CD4-positive, alpha-beta memory T cell (primary cell): ENCODE measurements around the gene ZNF317. TPM values are rescaled to one million over a fixed set of nuclear protein-coding genes. Genes with fewer than 3 reads are reported as not detected.

Source experiments
- CTCF ChIA-PET: fragments of 350-600 bp; sonication (Branson Sonifier 250); formaldehyde crosslinking; loops from one replicate; lab custom pipeline; 2021; ENCODE audit warnings: inconsistent platforms; ENCODE audit not compliant: partially characterized antibody; lab: Charles Lee
- POLR2A ChIA-PET: fragments of 350-600 bp; sonication (Branson Sonifier 250); formaldehyde crosslinking; loops from one replicate; lab custom pipeline; 2021; ENCODE audit not compliant: partially characterized antibody; lab: Charles Lee
- DNase-seq, 5 donors: peaks; one replicate each; pipeline versions ENCODE4 v3.0.0 to v3.0.0-alpha.2; 2020 to 2022; ENCODE audit warnings: mixed read lengths in 1 of 5
- H3K27ac ChIP-seq: one replicate; pipeline ENCODE4 v1.7.0; 2013; ENCODE audit warnings: low read depth, low read length
- H3K27me3 ChIP-seq: 2 replicates; pipeline ENCODE4 v1.7.0; 2013; ENCODE audit warnings: mild to moderate bottlenecking, low read length, moderate library complexity; ENCODE audit not compliant: insufficient read depth
- H3K36me3 ChIP-seq: 2 replicates; pipeline ENCODE4 v1.7.0; 2013; ENCODE audit warnings: mild to moderate bottlenecking, low read length, moderate library complexity; ENCODE audit not compliant: insufficient read depth
- H3K4me1 ChIP-seq: 2 replicates; pipeline ENCODE4 v1.7.0; 2013; ENCODE audit warnings: mild to moderate bottlenecking, low read length, moderate library complexity; ENCODE audit not compliant: insufficient read depth
- H3K4me3 ChIP-seq, 2 donors: one replicate each; pipeline ENCODE4 v1.7.0; 2013; ENCODE audit warnings: low read length in 2 of 2, mild to moderate bottlenecking in 1 of 2
- H3K9me3 ChIP-seq, 2 donors: one replicate each; pipeline ENCODE4 v1.7.0; 2013; ENCODE audit warnings: low read length in 2 of 2, control low read depth in 1 of 2; ENCODE audit not compliant: control insufficient read depth in 1 of 2
- H3K27ac Mint-ChIP-seq, 7 donors: one replicate each; pipeline ENCODE4 v1.8.0; 2020 to 2021; ENCODE audit warnings: mixed read lengths in 7 of 7, mild to moderate bottlenecking in 6 of 7, inconsistent platforms in 3 of 7, moderate library complexity in 3 of 7
- H3K27me3 Mint-ChIP-seq, 2 donors: one replicate each; pipeline ENCODE4 v1.8.0; 2020 to 2021; ENCODE audit warnings: mixed read lengths in 2 of 2
- H3K36me3 Mint-ChIP-seq, 2 donors: one replicate each; pipeline ENCODE4 v1.8.0; 2020 to 2021; ENCODE audit warnings: mixed read lengths in 2 of 2, inconsistent platforms in 1 of 2, mild to moderate bottlenecking in 1 of 2
- H3K4me1 Mint-ChIP-seq, 4 donors: one replicate each; pipeline ENCODE4 v1.8.0; 2020 to 2021; ENCODE audit warnings: mixed read lengths in 4 of 4, mild to moderate bottlenecking in 1 of 4
- H3K4me3 Mint-ChIP-seq, 8 donors: one replicate each; pipeline ENCODE4 v1.8.0; 2020 to 2021; ENCODE audit warnings: mixed read lengths in 8 of 8, mild to moderate bottlenecking in 7 of 8, moderate library complexity in 6 of 8, inconsistent platforms in 3 of 8
- H3K9me3 Mint-ChIP-seq, 8 donors: one replicate each; pipeline ENCODE4 v1.8.0; 2020 to 2021; ENCODE audit warnings: mixed read lengths in 8 of 8, mild to moderate bottlenecking in 5 of 8, inconsistent platforms in 3 of 8, moderate library complexity in 1 of 8
- intact Hi-C: fragments of 100-400 bp; cut with micrococcal nuclease; formaldehyde crosslinking; loops from one replicate; pipeline ENCODE4 v1.15.1; 2023
- polyA plus RNA-seq, 2 donors: library from polyadenylated mRNA; unstranded; fragments of 300-500 nt; fragmentation: Illumina TruSeq; gene quantifications; one replicate each; pipeline ENCODE4 v1.2.3, GENCODE V29; 2021
- total RNA-seq, 2 experiments: library from RNA; stranded (reverse); gene quantifications; one replicate each; pipeline ENCODE4 v1.2.3, GENCODE V29; 2021

The ZNF317 gene
- total and polyA plus RNA-seq, 4 experiments from 2014 or later = 25.1 to 52.4 (median 50.8) TPM

DNA sequence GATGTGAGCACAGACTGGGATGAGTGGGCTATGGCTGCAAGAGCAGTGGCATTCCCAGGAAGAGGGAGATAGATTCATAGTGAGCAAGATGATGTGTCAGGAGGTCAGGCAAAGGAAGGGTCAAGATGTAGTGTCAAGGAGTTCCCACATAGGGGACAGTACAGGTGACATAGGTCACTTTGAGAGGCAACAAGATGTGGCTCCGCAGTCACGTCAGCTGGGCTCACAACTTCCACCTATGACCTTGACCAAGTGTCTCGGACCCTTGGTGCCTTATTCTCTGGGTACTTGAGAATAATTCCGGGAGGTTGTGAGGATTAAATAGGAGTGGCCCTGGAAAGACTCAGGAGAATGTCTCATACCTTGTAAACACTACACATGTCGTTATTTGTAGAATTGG, 10.5 kb downstream of the ZNF317 start:
- Mint-ChIP-seq H3K4me1 (peaks cover 40 to 74% (median 66%) of the 10 kb centered on the region in 4 donors), H3K4me3 (peak overlapping the region in 2 of 8 donors; percentile 21 to 68), H3K27me3 (no peaks in the 10 kb centered on the region), H3K36me3 (peaks cover 73 to 77% of the 10 kb centered on the region in 2 donors), H3K27ac (peak overlapping the region in 4 of 7 donors; percentile 12 to 38 (median 28)), H3K9me3 (peaks cover 0 to 18% (median 5%) of the 10 kb centered on the region in 8 donors)
- Histone ChIP-seq H3K4me1 (peaks cover 17% of the 10 kb centered on the region), H3K9me3 (no peaks in the 10 kb centered on the region), H3K27ac (no peak overlapping the region), H3K36me3 (peaks cover 6% of the 10 kb centered on the region), H3K27me3 (no peaks in the 10 kb centered on the region), H3K4me3 (no peak overlapping the region)
- no peak for DNase-seq
- ChIA-PET POLR2A (no interaction called here), CTCF (no interaction called here)
- intact Hi-C loops = no loop called here

DNA sequence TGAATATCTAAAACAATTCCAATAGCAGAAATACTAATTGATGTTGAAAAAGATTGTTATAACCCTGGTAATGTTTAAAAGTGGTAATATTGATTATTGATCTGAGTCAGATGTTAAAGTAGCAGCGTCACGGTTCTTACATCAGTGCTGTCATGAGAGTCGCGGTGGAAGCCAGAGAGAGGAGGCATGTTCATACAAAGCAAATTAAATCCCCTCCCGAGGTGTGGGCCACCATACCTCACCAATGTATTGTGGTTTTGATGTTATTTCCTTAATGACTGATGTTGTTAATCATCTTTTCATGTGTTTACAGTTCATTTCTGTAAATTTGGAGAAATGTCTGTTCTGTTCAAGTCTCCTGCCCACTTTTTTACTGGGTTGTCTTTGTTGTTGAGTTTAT, 11.2 kb downstream of the ZNF317 start:
- no peaks in the 10 kb centered on the region for H3K27me3 Mint-ChIP-seq
- peak overlapping the region in 1 of 8 donors; percentile 4 for H3K4me3 Mint-ChIP-seq
- H3K27ac Mint-ChIP-seq = peak overlapping the region in 1 of 7 donors; percentile 23
- POLR2A ChIA-PET = no interaction called here
- peaks cover 13% of the 10 kb centered on the region for H3K36me3 ChIP-seq
- H3K36me3 Mint-ChIP-seq = peaks cover 77 to 83% of the 10 kb centered on the region in 2 donors
- no peak overlapping the region for H3K27ac ChIP-seq
- CTCF ChIA-PET = no interaction called here
- intact Hi-C loops = no loop called here
- H3K4me1 Mint-ChIP-seq = peaks cover 39 to 73% (median 64%) of the 10 kb centered on the region in 4 donors
- H3K4me1 ChIP-seq = peaks cover 17% of the 10 kb centered on the region
- H3K9me3 Mint-ChIP-seq = peaks cover 0 to 13% (median 4%) of the 10 kb centered on the region in 8 donors
- H3K4me3 ChIP-seq = no peak overlapping the region
- DNase-seq = no peak
- H3K27me3 ChIP-seq = no peaks in the 10 kb centered on the region
- H3K9me3 ChIP-seq = no peaks in the 10 kb centered on the region

DNA sequence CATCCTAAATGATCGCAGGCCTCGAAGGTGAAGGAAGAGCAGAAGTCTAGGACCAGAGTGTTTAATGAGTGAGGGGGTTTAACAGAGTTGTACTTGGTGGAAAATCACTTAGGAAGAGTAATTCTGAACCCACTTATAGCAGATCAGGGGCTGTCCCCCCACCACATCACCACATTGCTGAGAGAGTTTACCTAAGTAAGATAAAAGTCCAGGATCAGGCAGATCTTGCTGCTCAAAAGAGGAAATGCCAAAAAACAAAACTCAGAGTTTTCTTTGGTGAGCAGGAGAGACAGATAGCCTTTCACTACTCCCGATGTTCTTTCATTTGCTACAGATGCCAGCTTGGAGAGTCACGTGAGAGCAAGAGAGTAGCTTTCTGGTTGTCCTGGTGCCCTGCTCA, 15.4 kb downstream of the ZNF317 start:
- Mint-ChIP-seq H3K27me3 (no peaks in the 10 kb centered on the region), H3K4me1 (peaks cover 16 to 37% (median 33%) of the 10 kb centered on the region in 4 donors), H3K36me3 (peaks cover 83 to 86% of the 10 kb centered on the region in 2 donors), H3K9me3 (peaks cover 0 to 19% (median 11%) of the 10 kb centered on the region in 8 donors), H3K27ac (peak overlapping the region in 3 of 7 donors; percentile 14 to 63 (median 19)), H3K4me3 (no peak overlapping the region)
- no peaks in the 10 kb centered on the region for H3K9me3 ChIP-seq
- peaks cover 50% of the 10 kb centered on the region for H3K36me3 ChIP-seq
- DNase-seq = no peak
- intact Hi-C loops = no loop called here
- H3K27me3 ChIP-seq = no peaks in the 10 kb centered on the region
- H3K27ac ChIP-seq = no peak overlapping the region
- H3K4me1 ChIP-seq = peaks cover 1% of the 10 kb centered on the region
- ChIA-PET CTCF (no interaction called here), POLR2A (no interaction called here)
- H3K4me3 ChIP-seq = no peak overlapping the region

DNA sequence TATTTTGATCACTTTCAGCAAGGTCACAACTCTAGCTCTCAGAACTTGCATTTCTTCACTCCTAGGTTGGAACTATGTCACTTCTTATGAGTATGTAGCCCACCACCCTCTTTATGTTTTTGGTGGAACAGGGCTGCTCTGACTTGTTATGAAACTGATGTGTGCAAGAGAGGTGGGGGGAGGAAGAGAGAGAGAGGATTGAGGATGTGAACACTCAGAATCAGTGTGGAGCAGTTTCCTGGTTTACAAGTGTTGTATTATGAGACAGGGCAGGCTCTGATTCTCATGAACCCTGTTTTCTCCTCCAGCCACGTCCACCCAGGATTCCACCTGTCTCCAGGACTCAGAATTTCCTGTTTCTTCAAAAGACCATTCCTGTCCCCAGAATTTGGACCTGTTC, 16.1 kb downstream of the ZNF317 start:
- Histone ChIP-seq H3K27me3 (no peaks in the 10 kb centered on the region), H3K4me1 (no peaks in the 10 kb centered on the region), H3K4me3 (no peak overlapping the region), H3K9me3 (no peaks in the 10 kb centered on the region), H3K27ac (no peak overlapping the region), H3K36me3 (peaks cover 58% of the 10 kb centered on the region)
- intact Hi-C loops = no loop called here
- POLR2A ChIA-PET = no interaction called here
- CTCF ChIA-PET = no interaction called here
- DNase-seq = no peak
- Mint-ChIP-seq H3K4me3 (no peak overlapping the region), H3K27ac (no peak overlapping the region), H3K9me3 (peaks cover 0 to 19% (median 10%) of the 10 kb centered on the region in 8 donors), H3K36me3 (peaks cover 83 to 86% of the 10 kb centered on the region in 2 donors), H3K4me1 (peaks cover 13 to 30% (median 26%) of the 10 kb centered on the region in 4 donors), H3K27me3 (no peaks in the 10 kb centered on the region)

DNA sequence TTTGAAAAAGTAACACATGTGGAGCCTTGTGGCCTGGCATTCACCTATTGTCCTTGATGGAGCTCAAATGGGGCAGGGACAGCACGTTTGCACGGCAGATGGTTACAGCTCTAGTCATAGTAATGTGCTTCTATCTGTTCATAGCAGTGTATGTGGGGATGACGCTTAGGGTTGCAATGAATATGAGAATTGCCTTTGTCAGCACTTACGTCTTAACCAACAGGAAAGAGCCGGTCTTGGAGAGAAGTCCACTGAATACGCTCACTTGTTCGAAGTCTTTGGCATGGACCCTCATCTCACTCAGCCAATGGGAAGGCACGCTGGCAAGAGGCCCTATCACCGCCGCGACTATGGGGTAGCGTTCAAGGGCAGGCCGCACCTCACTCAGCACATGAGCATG, 19.7 kb downstream of the ZNF317 start:
- no peaks in the 10 kb centered on the region for H3K27me3 ChIP-seq
- H3K36me3 Mint-ChIP-seq = peaks cover 86 to 93% of the 10 kb centered on the region in 2 donors
- H3K4me3 ChIP-seq = no peak overlapping the region
- DNase-seq = no peak
- ChIA-PET CTCF (no interaction called here), POLR2A (no interaction called here)
- peaks cover 73% of the 10 kb centered on the region for H3K36me3 ChIP-seq
- peaks cover 0 to 8% (median 3%) of the 10 kb centered on the region in 4 donors for H3K4me1 Mint-ChIP-seq
- H3K4me3 Mint-ChIP-seq = no peak overlapping the region
- H3K27ac Mint-ChIP-seq = no peak overlapping the region
- no peaks in the 10 kb centered on the region for H3K9me3 ChIP-seq
- no peaks in the 10 kb centered on the region for H3K4me1 ChIP-seq
- H3K27me3 Mint-ChIP-seq = no peaks in the 10 kb centered on the region
- intact Hi-C loops = no loop called here
- peaks cover 0 to 25% (median 6%) of the 10 kb centered on the region in 8 donors for H3K9me3 Mint-ChIP-seq
- no peak overlapping the region for H3K27ac ChIP-seq

DNA sequence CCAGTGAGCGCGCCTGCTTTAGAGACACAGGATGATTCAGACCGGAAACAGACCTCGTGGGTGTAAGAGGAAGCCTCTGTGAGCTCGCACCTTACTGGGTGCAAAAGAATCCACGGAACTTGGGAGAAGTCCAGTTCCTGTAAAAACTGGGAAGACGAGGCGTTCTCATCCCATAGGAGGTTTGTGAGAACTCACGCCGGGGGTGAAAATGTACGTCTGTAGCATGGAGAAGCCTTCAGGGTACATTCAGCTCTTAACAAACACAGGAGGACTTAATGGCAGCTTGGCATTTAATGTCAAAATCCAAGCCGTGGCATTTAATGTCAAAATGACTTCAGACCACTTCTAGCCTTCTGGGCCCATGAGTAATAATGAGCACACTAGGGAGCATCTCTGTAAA, 21.2 kb downstream of the ZNF317 start:
- Histone ChIP-seq H3K9me3 (no peaks in the 10 kb centered on the region), H3K4me1 (no peaks in the 10 kb centered on the region), H3K36me3 (peaks cover 62% of the 10 kb centered on the region), H3K4me3 (no peak overlapping the region), H3K27ac (no peak overlapping the region), H3K27me3 (no peaks in the 10 kb centered on the region)
- H3K9me3 Mint-ChIP-seq = peaks cover 0 to 23% (median 7%) of the 10 kb centered on the region in 8 donors
- intact Hi-C loops = no loop called here
- no peak for DNase-seq
- CTCF ChIA-PET = no interaction called here
- H3K27ac Mint-ChIP-seq = no peak overlapping the region
- peaks cover 0 to 1% (median 0%) of the 10 kb centered on the region in 4 donors for H3K4me1 Mint-ChIP-seq
- POLR2A ChIA-PET = no interaction called here
- H3K4me3 Mint-ChIP-seq = no peak overlapping the region
- no peaks in the 10 kb centered on the region for H3K27me3 Mint-ChIP-seq
- H3K36me3 Mint-ChIP-seq = peaks cover 77 to 91% of the 10 kb centered on the region in 2 donors

DNA sequence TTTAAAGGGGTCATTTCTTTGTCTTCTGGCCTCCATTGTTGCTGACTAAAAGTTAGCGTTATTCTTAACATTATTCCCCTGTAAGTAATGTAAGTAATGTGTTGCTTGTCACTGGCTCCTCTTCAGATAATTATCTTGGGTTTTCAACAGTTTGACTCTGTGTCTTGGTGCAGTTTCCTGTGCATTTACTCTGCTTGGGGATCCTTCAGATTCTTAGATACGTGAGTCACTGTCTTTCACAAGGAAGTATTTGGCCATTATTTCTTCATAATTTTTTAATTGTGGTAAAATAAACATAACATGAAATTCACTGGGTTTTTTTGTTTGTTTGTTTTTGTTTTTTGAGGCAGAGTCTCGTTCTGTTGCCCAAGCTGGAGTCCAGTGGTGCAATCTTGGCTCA, 25.1 kb downstream of the ZNF317 start:
- Mint-ChIP-seq H3K9me3 (peaks cover 0 to 16% (median 5%) of the 10 kb centered on the region in 8 donors), H3K36me3 (peaks cover 55 to 63% of the 10 kb centered on the region in 2 donors), H3K27me3 (no peaks in the 10 kb centered on the region), H3K4me1 (peaks cover 0 to 2% (median 0%) of the 10 kb centered on the region in 4 donors), H3K4me3 (no peak overlapping the region), H3K27ac (no peak overlapping the region)
- intact Hi-C loops = no loop called here
- no peak for DNase-seq
- POLR2A ChIA-PET = no interaction called here
- no peaks in the 10 kb centered on the region for H3K9me3 ChIP-seq
- H3K4me3 ChIP-seq = no peak overlapping the region
- no peaks in the 10 kb centered on the region for H3K27me3 ChIP-seq
- peaks cover 29% of the 10 kb centered on the region for H3K36me3 ChIP-seq
- CTCF ChIA-PET = no interaction called here
- no peaks in the 10 kb centered on the region for H3K4me1 ChIP-seq
- H3K27ac ChIP-seq = no peak overlapping the region
